HepG2 (cell line): Measurements from ENCODE around the gene ENTPD5. TPM values are rescaled to one million over a fixed set of nuclear protein-coding genes. Genes with fewer than 3 reads are reported as not detected.

Experiments used
- ATF1 ChIP-seq: IDR thresholded peaks from 2 replicates; pipeline ENCODE4 v1.6.1; 2016; ENCODE audit warnings: mild to moderate bottlenecking, control low read depth
- CBX5 ChIP-seq: sonication (generic); formaldehyde crosslinking; IDR thresholded peaks from 2 replicates; pipeline ENCODE4 v1.4.0; 2020; ENCODE audit warnings: missing genetic modification reagents, borderline replicate concordance
- CREM ChIP-seq, 2 experiments: sonication (generic) in 1 of 2; formaldehyde crosslinking in 1 of 2; IDR thresholded peaks; 2 replicates each; pipeline versions ENCODE4 v1.4.0 to v1.6.1; 2016 to 2020; ENCODE audit warnings: antibody characterized with exemption in 1 of 2, mild to moderate bottlenecking in 1 of 2, missing genetic modification reagents in 1 of 2
- DMTF1 ChIP-seq: sonication (generic); formaldehyde crosslinking; IDR thresholded peaks from 2 replicates; pipeline ENCODE4 v1.4.0; 2020; ENCODE audit warnings: mild to moderate bottlenecking, missing genetic modification reagents
- FOSL2 ChIP-seq: sonication (generic); formaldehyde crosslinking; IDR thresholded peaks from 2 replicates; pipeline ENCODE4 v1.4.0; 2020; ENCODE audit warnings: missing genetic modification reagents
- HMG20B ChIP-seq: conservative IDR thresholded peaks from 2 replicates; pipeline ENCODE4 v1.6.1; 2016; ENCODE audit warnings: missing genetic modification reagents, missing compliant biosample characterization
- ISX ChIP-seq: sonication (generic); formaldehyde crosslinking; conservative IDR thresholded peaks from 2 replicates; pipeline ENCODE4 v1.5.0; 2020; ENCODE audit warnings: missing genetic modification reagents
- KLF13 ChIP-seq: sonication (generic); formaldehyde crosslinking; IDR thresholded peaks from 2 replicates; pipeline ENCODE4 v1.4.0; 2020; ENCODE audit warnings: mild to moderate bottlenecking, missing genetic modification reagents
- MXD4 ChIP-seq: IDR thresholded peaks from 2 replicates; pipeline ENCODE4 v1.6.1; 2016; ENCODE audit warnings: mild to moderate bottlenecking, missing biosample characterization, missing genetic modification reagents
- NCOR1 ChIP-seq: fragments of 200-600 bp; sonication (generic); IDR thresholded peaks from 2 replicates; pipeline ENCODE4 v1.7.0; 2017; ENCODE audit warnings: antibody characterized with exemption, low read length, borderline replicate concordance
- NFRKB ChIP-seq: fragments of 450-650 bp; IDR thresholded peaks from 2 replicates; pipeline ENCODE4 v1.6.1; 2017
- PATZ1 ChIP-seq: sonication (generic); formaldehyde crosslinking; IDR thresholded peaks from 2 replicates; pipeline ENCODE4 v1.4.0; 2020; ENCODE audit warnings: missing genetic modification reagents
- POGZ ChIP-seq: sonication (generic); formaldehyde crosslinking; IDR thresholded peaks from 2 replicates; pipeline ENCODE4 v1.4.0; 2020; ENCODE audit warnings: mild to moderate bottlenecking, missing genetic modification reagents
- RAD51 ChIP-seq: fragments of 450-650 bp; IDR thresholded peaks from 2 replicates; pipeline ENCODE4 v1.6.1; 2016; ENCODE audit warnings: borderline replicate concordance
- RBM39 ChIP-seq: fragments of 200-400 bp; formaldehyde crosslinking; IDR thresholded peaks from one replicate; pipeline ENCODE4 v1.6.1; 2018; ENCODE audit warnings: antibody characterized with exemption, mild to moderate bottlenecking, low read depth, low read length; ENCODE audit not compliant: poor library complexity, severe bottlenecking
- RCOR2 ChIP-seq: IDR thresholded peaks from 2 replicates; pipeline ENCODE4 v1.6.1; 2016; ENCODE audit warnings: missing biosample characterization, missing genetic modification reagents
- SIN3B ChIP-seq: fragments of 150-350 bp; IDR thresholded peaks from 2 replicates; pipeline ENCODE4 v1.6.1; 2014; ENCODE audit warnings: low read length
- SRSF9 ChIP-seq: fragments of 200-400 bp; formaldehyde crosslinking; IDR thresholded peaks from 2 replicates; pipeline ENCODE4 v1.6.1; 2018; ENCODE audit warnings: borderline replicate concordance, mild to moderate bottlenecking, low read depth, low read length; ENCODE audit not compliant: insufficient read depth, poor library complexity, severe bottlenecking
- TBP ChIP-seq: sonication (generic); formaldehyde crosslinking; IDR thresholded peaks from 2 replicates; pipeline ENCODE4 v1.5.0; 2020; ENCODE audit warnings: missing genetic modification reagents
- TOE1 ChIP-seq: sonication (generic); formaldehyde crosslinking; IDR thresholded peaks from 2 replicates; pipeline ENCODE4 v1.4.0; 2020; ENCODE audit warnings: mild to moderate bottlenecking, missing genetic modification reagents
- ZBTB1 ChIP-seq: sonication (generic); formaldehyde crosslinking; IDR thresholded peaks from 2 replicates; pipeline ENCODE4 v1.4.0; 2020; ENCODE audit warnings: missing genetic modification reagents, borderline replicate concordance
- ZBTB20 ChIP-seq: sonication (generic); formaldehyde crosslinking; IDR thresholded peaks from 2 replicates; pipeline ENCODE4 v1.8.1; 2023; ENCODE audit warnings: missing genetic modification reagents, low read depth, mild to moderate bottlenecking, borderline replicate concordance
- ZNF510 ChIP-seq: sonication (generic); formaldehyde crosslinking; IDR thresholded peaks from 2 replicates; pipeline ENCODE4 v1.4.0; 2020; ENCODE audit warnings: low read depth, mild to moderate bottlenecking, missing genetic modification reagents
- ZNF615 ChIP-seq: sonication (generic); formaldehyde crosslinking; IDR thresholded peaks from 2 replicates; pipeline ENCODE4 v1.5.0; 2020; ENCODE audit warnings: mild to moderate bottlenecking, missing genetic modification reagents, borderline replicate concordance
- ZNF674 ChIP-seq: sonication (generic); formaldehyde crosslinking; IDR thresholded peaks from 2 replicates; pipeline ENCODE4 v1.5.0; 2020; ENCODE audit warnings: low read depth, mild to moderate bottlenecking, missing genetic modification reagents
- polyA plus RNA-seq, 8 experiments: library from polyadenylated mRNA; depleted of rRNA in 3 of 8; stranded (reverse) in 7 of 8; unstranded in 1 of 8; fragments of >200 nt; fragmentation: Illumina TruSeq in 4 of 8; extraction: Trizol in 4 of 8; gene quantifications; 2 replicates each; pipeline versions ENCODE4 v1.2.1 to v1.2.3, GENCODE V29; 2011 to 2016; ENCODE audit warnings: low read depth in 4 of 8, missing spikeins in 1 of 8, mixed read lengths in 1 of 8; ENCODE audit not compliant: insufficient read depth in 1 of 8
- total RNA-seq, 5 experiments: library from RNA; depleted of rRNA; stranded (reverse); fragments of >200 nt; fragmentation: Illumina TruSeq; extraction: Trizol; gene quantifications; 2 replicates each; pipeline ENCODE4 v1.2.3, GENCODE V29; 2016; ENCODE audit warnings: low read depth in 1 of 5
- TF ChIP-seq, protein P1 (sequence below): IDR thresholded peaks from 2 replicates; pipeline ENCODE4 v1.6.1; 2012; ENCODE audit warnings: inconsistent platforms

Gene ENTPD5
- total and polyA plus RNA-seq, 2 of the 13 experiments (the other 11 are each of a cell fraction or from before 2014, with no cell fraction given), result 33.8 to 43.3 TPM

DNA sequence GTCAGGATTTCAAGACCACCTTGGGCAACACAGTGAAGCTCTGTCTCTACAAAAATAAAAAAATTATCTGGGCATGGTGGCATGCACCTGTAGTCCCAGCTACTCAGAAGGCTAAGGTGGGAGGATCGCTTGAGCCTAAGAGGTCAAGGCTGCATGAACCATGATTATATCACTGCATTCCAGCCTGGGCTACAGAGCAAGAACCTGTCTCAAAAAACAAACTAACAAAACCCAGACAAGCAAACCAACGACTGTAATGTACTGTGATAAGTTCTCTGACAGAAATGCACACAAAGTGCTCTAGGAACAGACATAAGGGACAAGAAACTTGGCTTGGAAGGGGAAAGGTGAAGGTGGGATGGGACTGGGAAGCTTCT lies 22.4 kb downstream of the ENTPD5 start (continued):
- no peak for TF ChIP-seq DMTF1
- TF ChIP-seq ZNF674 (CRISPR knock-in tag), result no peak
- TF ChIP-seq RCOR2 (CRISPR knock-in tag), result no peak
- no peak for TF ChIP-seq POGZ (CRISPR knock-in tag)
- no peak for TF ChIP-seq ZNF510 (CRISPR knock-in tag)
- no peak for TF ChIP-seq RAD51
- TF ChIP-seq ISX, result no peak
- 0 out of 2 replicates have a peak, but pooled peaks have one; percentile 4 for TF ChIP-seq ATF1 (CRISPR knock-in tag)
- no peak for TF ChIP-seq KLF13 (CRISPR knock-in tag)
- no peak; the same call in 1 of the 2 replicates for TF ChIP-seq CBX5 (CRISPR knock-in tag)
- TF ChIP-seq, protein P1, sequence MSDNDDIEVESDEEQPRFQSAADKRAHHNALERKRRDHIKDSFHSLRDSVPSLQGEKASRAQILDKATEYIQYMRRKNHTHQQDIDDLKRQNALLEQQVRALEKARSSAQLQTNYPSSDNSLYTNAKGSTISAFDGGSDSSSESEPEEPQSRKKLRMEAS, result 0 out of 2 replicates have a peak, but pooled peaks have one; percentile 27
- TF ChIP-seq SRSF9, result no peak
- TF ChIP-seq NFRKB, result no peak
- peak; percentile 59; the same call in 1 of the 2 replicates for TF ChIP-seq CREM (IDR thresholded peaks at IDR 0.05)
- TF ChIP-seq CREM (CRISPR knock-in tag; IDR thresholded peaks at IDR 0.05), result no peak
- no peak for TF ChIP-seq MXD4
- peak; percentile 70; the same call in 1 of the 2 replicates for TF ChIP-seq ZBTB20 (CRISPR knock-in tag)
- no peak for TF ChIP-seq SIN3B
- TF ChIP-seq FOSL2 (CRISPR knock-in tag), result peak; percentile 77
- TF ChIP-seq ZNF615 (CRISPR knock-in tag), result no peak
- TF ChIP-seq RBM39, result no peak
- TF ChIP-seq NCOR1, result no peak
- no peak for TF ChIP-seq TOE1 (CRISPR knock-in tag)
- peak; percentile 61; the same call in 1 of the 2 replicates for TF ChIP-seq HMG20B (CRISPR knock-in tag)
- 0 out of 2 replicates have a peak, but pooled peaks have one; percentile 16 for TF ChIP-seq PATZ1
- no peak for TF ChIP-seq ZBTB1 (CRISPR knock-in tag)
- no peak for TF ChIP-seq TBP (CRISPR knock-in tag)
